Measurements from ENCODE around the gene OXER1. TPM values are rescaled to one million over a fixed set of nuclear protein-coding genes. Genes with fewer than 3 reads are reported as not detected.

The OXER1 gene
- polyA plus RNA-seq, 1 experiment = 0.27 TPM

DNA sequence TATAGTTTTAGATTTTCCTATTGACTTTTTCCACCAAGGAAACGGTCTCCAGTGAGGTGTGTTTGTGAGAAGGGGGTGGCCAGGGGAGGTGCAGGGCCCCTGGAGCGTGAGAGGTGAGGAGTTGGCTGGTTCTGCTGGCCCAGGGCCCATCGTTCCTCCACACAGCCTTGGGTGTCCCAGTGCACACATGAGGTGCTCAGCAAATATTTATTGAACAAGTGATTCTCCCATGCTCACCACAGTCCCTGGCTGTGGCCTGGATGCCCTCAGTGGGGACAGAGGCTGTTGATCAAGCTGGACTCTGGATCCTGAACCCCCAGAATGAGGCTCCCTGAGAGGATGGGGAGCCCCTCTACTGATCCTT is 23.5 kb upstream of the OXER1 start:
- Histone ChIP-seq H3K27me3 (ENCODE audit: control insufficient read depth, insufficient read depth, low read length) (peaks cover 14% of the 10 kb centered on the region), H3K27ac (ENCODE audit: low read depth, low read length) (no peak overlapping the region), H3K9me3 (ENCODE audit: control insufficient read depth, insufficient read depth, low read length) (no peaks in the 10 kb centered on the region), H3K4me3 (ENCODE audit: low read depth, low read length) (no peak overlapping the region)
- TF ChIP-seq, protein P1, sequence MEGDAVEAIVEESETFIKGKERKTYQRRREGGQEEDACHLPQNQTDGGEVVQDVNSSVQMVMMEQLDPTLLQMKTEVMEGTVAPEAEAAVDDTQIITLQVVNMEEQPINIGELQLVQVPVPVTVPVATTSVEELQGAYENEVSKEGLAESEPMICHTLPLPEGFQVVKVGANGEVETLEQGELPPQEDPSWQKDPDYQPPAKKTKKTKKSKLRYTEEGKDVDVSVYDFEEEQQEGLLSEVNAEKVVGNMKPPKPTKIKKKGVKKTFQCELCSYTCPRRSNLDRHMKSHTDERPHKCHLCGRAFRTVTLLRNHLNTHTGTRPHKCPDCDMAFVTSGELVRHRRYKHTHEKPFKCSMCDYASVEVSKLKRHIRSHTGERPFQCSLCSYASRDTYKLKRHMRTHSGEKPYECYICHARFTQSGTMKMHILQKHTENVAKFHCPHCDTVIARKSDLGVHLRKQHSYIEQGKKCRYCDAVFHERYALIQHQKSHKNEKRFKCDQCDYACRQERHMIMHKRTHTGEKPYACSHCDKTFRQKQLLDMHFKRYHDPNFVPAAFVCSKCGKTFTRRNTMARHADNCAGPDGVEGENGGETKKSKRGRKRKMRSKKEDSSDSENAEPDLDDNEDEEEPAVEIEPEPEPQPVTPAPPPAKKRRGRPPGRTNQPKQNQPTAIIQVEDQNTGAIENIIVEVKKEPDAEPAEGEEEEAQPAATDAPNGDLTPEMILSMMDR (IDR thresholded peaks at IDR 0.05; ENCODE audit: low read depth, low read length) = no peak
- ChIA-PET POLR2A (no interaction called here), CTCF (no interaction called here)
- no peak for DNase-seq (ENCODE audit: low read depth, low spot score)

DNA sequence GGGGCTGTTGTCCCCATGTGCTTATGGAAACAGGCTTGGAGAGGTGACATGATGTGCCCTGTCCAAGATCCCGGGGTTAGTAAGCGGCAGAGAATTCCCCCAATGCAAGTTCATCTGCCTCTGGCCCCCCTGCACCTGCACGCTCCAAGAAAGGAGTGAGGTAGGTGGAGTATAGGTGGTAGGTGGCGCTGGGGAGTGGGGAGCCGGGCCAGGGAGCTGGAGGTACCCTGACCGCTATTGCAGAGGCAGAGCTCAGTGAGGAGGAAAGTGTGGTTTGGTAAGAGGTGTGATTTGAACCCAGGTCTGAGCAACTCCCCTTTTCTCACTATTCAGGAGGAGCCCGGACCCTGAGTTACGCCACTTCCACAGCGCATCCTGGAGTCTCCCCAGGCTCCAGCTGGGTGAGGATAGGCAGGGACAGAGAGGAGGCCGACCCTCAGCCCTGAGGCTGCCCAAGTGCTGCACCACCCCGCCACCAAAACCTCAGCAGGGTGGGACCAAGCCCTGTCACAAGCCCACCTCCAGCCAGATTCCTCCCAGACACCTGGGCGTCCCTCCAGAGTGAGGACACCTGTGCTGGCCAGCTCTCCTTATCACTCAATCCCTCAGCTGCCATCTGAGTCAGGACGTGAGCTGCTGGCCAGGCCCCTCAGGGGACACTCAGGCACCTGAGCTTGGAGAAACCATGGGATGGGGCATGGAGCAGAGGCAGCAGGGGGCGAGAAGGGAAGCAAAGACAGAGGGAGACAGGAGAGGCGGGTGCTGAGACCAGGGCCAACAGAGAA is 22.8 kb upstream of the OXER1 start:
- H3K27me3 ChIP-seq (ENCODE audit: control insufficient read depth, insufficient read depth, low read length) = peaks cover 9% of the 10 kb centered on the region
- CTCF ChIA-PET = no interaction called here
- TF ChIP-seq, protein P1 (IDR thresholded peaks at IDR 0.05; ENCODE audit: low read depth, low read length) = no peak
- H3K27ac ChIP-seq (ENCODE audit: low read depth, low read length) = no peak overlapping the region
- no peak for DNase-seq (ENCODE audit: low read depth, low spot score)
- POLR2A ChIA-PET = no interaction called here
- no peaks in the 10 kb centered on the region for H3K9me3 ChIP-seq (ENCODE audit: control insufficient read depth, insufficient read depth, low read length)
- no peak overlapping the region for H3K4me3 ChIP-seq (ENCODE audit: low read depth, low read length)

DNA sequence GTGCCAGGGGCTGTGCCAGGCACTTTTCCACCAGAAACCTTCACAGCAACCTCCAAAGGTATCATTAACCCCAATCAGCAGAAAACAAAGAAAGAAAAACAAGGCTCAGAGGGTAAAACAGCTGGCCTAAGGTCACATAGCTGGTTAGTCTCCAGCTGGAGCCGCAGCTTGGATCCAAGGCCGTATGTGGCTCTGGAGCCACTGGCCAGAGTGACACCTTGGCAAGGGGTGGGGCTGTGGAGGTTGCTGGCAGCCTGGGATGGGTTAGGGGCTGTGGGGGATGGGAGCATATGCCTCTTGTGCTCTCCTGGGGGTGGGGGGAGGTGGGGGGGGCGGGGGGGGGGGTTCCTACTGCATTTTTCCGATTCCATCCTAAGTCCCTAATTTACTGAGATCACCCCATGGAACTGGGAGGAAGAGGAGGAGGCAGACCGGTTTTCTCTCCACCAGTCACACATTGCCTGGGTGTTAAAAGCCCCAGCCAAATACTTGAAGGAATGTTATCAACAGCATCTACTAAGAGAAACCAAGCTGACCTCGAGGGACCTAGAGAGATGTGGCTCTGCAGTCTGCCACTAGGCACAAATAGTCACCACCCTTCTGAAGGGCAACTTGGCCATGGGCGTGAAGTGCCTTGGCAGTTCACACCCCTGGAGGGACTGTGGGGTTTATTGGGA is 20.4 kb upstream of the OXER1 start:
- no peak for DNase-seq (ENCODE audit: low read depth, low spot score)
- POLR2A ChIA-PET = no interaction called here
- no peak overlapping the region for H3K27ac ChIP-seq (ENCODE audit: low read depth, low read length)
- H3K9me3 ChIP-seq (ENCODE audit: control insufficient read depth, insufficient read depth, low read length) = no peaks in the 10 kb centered on the region; the same call in 1 of the 2 replicates
- H3K27me3 ChIP-seq (ENCODE audit: control insufficient read depth, insufficient read depth, low read length) = peaks cover 8% of the 10 kb centered on the region
- CTCF ChIA-PET = no interaction called here
- TF ChIP-seq, protein P1 (IDR thresholded peaks at IDR 0.05; ENCODE audit: low read depth, low read length) = no peak
- H3K4me3 ChIP-seq (ENCODE audit: low read depth, low read length) = no peak overlapping the region

DNA sequence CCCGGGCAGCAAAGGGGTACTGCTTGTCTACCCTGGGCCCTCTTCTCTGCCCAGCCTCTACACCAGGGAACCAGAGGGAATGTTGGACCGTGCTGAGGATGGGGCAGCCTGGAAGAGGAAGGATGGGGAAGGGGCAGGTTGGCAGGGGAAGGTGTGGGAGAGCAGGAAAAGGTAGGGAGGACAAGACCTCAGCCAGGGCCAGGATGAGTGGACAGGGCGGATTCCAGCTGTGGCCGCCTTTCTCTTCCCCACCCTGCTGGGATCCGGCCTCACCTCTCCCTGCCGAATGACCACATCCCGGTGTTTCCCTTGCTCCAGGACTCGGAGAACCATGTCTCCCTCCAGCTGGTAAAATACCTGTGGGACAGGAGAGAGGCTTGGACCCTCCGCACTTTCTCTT is 19.6 kb upstream of the OXER1 start:
- Histone ChIP-seq H3K27me3 (ENCODE audit: control insufficient read depth, insufficient read depth, low read length) (peaks cover 8% of the 10 kb centered on the region), H3K27ac (ENCODE audit: low read depth, low read length) (no peak overlapping the region), H3K9me3 (ENCODE audit: control insufficient read depth, insufficient read depth, low read length) (peaks cover under 1% of the 10 kb centered on the region), H3K4me3 (ENCODE audit: low read depth, low read length) (no peak overlapping the region)
- no peak for DNase-seq (ENCODE audit: low read depth, low spot score)
- TF ChIP-seq, protein P1 (IDR thresholded peaks at IDR 0.05; ENCODE audit: low read depth, low read length) = no peak
- ChIA-PET POLR2A (no interaction called here), CTCF (no interaction called here)

DNA sequence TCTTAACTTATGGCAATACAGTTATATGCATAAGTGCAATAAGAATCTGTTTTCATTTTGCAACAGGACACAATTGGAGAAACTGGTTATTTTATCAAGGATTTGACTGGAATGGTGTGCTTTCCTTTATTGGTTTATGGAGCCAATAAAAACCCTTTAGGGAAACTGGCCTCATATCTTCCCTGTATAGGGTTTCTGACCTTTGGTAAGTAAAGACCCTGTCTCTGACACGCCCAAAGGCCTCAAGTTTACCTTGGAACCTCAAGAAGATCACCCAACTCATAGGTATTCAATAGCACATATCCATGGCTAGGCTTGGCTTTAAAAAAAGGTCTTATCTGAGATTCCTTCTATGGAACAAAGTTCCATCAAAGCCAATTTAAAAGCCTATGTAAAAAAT is 17.2 kb upstream of the OXER1 start:
- peaks cover 6% of the 10 kb centered on the region for H3K27me3 ChIP-seq (ENCODE audit: control insufficient read depth, insufficient read depth, low read length)
- ChIA-PET POLR2A (no interaction called here), CTCF (no interaction called here)
- no peak overlapping the region for H3K4me3 ChIP-seq (ENCODE audit: low read depth, low read length)
- H3K27ac ChIP-seq (ENCODE audit: low read depth, low read length) = no peak overlapping the region
- TF ChIP-seq, protein P1 (IDR thresholded peaks at IDR 0.05; ENCODE audit: low read depth, low read length) = no peak
- no peak for DNase-seq (ENCODE audit: low read depth, low spot score)
- H3K9me3 ChIP-seq (ENCODE audit: control insufficient read depth, insufficient read depth, low read length) = peaks cover 5% of the 10 kb centered on the region

All from AG04450 (cell line).